ENCODE measurements around the gene DOCK4. TPM values are rescaled to one million over a fixed set of nuclear protein-coding genes. Genes with fewer than 3 reads are reported as not detected.

DOCK4 gene
- total RNA-seq, 1 experiment from 2014 or later: 4.9 TPM

DNA sequence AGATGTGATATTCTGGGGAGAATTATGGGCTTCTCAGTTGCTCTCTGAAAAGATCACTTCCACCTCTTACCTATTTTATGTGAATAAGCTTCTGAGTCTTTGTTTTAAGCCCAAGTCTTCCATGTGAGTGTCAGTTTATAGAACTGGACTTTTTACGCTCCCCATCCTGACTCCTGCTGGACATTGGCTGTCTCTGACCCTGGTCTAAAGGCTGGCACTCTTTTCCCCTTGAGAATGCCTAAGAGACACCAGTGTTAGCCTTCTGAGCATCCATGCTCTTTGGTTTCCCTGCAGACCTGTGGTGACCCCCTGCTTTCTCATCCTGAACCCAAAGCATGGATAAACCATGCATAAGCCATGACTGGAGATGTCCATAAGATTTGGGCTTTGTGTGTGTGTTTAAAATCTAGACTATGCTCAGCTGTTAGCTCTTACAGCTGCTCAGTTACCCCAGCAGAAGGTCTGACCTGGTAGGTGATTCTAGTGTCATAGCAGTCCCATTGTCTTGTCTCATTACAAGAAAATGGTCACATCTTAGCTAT lies 495.3 kb downstream of the DOCK4 start:
- H3K79me2 ChIP-seq (ENCODE audit: insufficient read depth, low read length): no peaks in the 10 kb centered on the region
- Mint-ChIP-seq H3K4me3 (no peak overlapping the region), H3K4me1 (peaks cover 7 to 9% of the 10 kb centered on the region in 2 experiments), H3K27me3 (ENCODE audit: low read depth) (no peaks in the 10 kb centered on the region), H3K36me3 (ENCODE audit: insufficient read depth in 1 of 3, low read depth in 3 of 3) (peaks cover 0 to 7% (median 0%) of the 10 kb centered on the region in 3 experiments; a peak in 3 of 7 replicates), H3K27ac (no peak overlapping the region), H3K9me3 (peaks cover 5 to 7% of the 10 kb centered on the region in 2 experiments; a peak in 4 of 5 replicates)
- H3K18ac ChIP-seq (ENCODE audit: insufficient read length, low read depth, low read length): no peak overlapping the region
- H3K23ac ChIP-seq (ENCODE audit: insufficient read length, low read depth, low read length): no peak overlapping the region
- H3K9ac ChIP-seq (ENCODE audit: extremely low read depth, insufficient read length, low read length): no peak overlapping the region
- no peak overlapping the region for H2BK15ac ChIP-seq (ENCODE audit: low read depth, low read length)
- WGBS (ENCODE audit: extremely low coverage, insufficient read length, low lambda C conversion rate): no CpG with 5 or more reads among the region's 1 CpG
- no peaks in the 10 kb centered on the region for H3K9me3 ChIP-seq (ENCODE audit: control insufficient read depth, low read depth, low read length)
- DNase-seq: no peak
- H3K4me2 ChIP-seq (ENCODE audit: insufficient read depth, insufficient read length, low read length): no peak overlapping the region
- H3K79me1 ChIP-seq (ENCODE audit: insufficient read depth, low read depth, low read length, poor library complexity, severe bottlenecking): no peaks in the 10 kb centered on the region
- no peak overlapping the region for H2BK5ac ChIP-seq (ENCODE audit: insufficient read length, low read length)
- no peak overlapping the region for H2BK20ac ChIP-seq (ENCODE audit: low read depth, low read length, poor library complexity, severe bottlenecking)
- H3K4me1 ChIP-seq (ENCODE audit: insufficient read depth, low read length): no peaks in the 10 kb centered on the region
- H2AFZ ChIP-seq (ENCODE audit: low read length): no peak overlapping the region
- no peak overlapping the region for H4K91ac ChIP-seq (ENCODE audit: insufficient read length, low read depth, low read length)
- no peak overlapping the region for H3K14ac ChIP-seq (ENCODE audit: insufficient read depth, low read length)
- no peak overlapping the region for H2BK12ac ChIP-seq (ENCODE audit: insufficient read length, low read depth, low read length)
- no peak overlapping the region for H4K8ac ChIP-seq (replicated peaks; ENCODE audit: insufficient read length, low read depth, low read length)
- H3K27ac ChIP-seq (ENCODE audit: insufficient read length, low read depth, low read length): no peak overlapping the region
- H3K27me3 ChIP-seq (ENCODE audit: insufficient read depth, low read length): no peaks in the 10 kb centered on the region; the same call in 1 of the 2 replicates
- H2AK5ac ChIP-seq (ENCODE audit: insufficient read length, low read length): no peak overlapping the region
- H3K56ac ChIP-seq (ENCODE audit: insufficient read length, low read depth, low read length): no peak overlapping the region
- H3T11ph ChIP-seq (ENCODE audit: low read length): no peak overlapping the region
- no peak overlapping the region for H4K5ac ChIP-seq (ENCODE audit: insufficient read length, low read depth, low read length)
- no peaks in the 10 kb centered on the region for H3K23me2 ChIP-seq (ENCODE audit: insufficient read length, low read depth, low read length, poor library complexity, severe bottlenecking)
- H3K4ac ChIP-seq (ENCODE audit: low read depth, low read length): no peak overlapping the region
- H4K20me1 ChIP-seq (ENCODE audit: control insufficient read depth, insufficient read depth, insufficient read length): no peaks in the 10 kb centered on the region
- no peak for TF ChIP-seq CTCF (conservative IDR thresholded peaks at IDR 0.05)
- H2BK120ac ChIP-seq (ENCODE audit: low read depth, low read length, poor library complexity, severe bottlenecking): no peak overlapping the region
